Measurements from ENCODE around the gene ECHS1.
"Not testable (repeated sequence)": the region's sequence is repeated elsewhere in the genome, so short reads cannot be mapped to it uniquely, and the experiment has no call there.

The ECHS1 gene

DNA sequence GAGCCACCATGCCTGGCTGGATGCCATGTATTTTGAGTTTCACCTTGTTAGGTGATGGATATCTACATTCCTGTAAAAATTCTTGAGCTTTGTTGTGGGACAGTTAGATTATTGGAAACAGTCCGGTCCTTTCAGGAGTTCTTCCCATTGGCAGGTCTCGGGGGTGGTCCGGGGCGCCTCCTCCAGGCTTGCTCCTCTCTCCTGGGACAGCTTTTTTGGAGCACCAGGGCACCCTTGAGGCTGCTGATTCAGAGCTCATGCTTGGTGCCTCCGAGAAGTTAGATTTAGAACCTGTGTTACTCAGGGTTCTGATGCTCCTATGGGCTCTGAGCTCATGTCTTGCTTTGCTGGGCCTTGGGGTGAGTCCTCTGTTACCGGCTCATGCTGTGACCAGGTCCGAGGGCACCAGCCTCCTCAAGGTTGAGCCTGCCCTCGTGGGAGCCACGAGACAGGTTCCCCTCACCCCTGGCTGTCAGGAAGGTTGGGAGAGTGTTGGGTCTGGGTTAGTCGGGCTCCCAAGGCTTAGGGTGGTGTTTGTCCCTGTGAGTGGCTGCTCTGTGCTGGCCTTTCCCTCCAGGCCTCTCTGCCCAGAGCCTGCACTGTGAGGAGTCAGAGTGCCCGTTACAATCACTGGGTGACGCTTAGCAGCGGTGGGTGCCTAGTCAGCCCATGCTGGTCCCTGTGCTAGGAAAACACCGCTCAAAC lies 45.3 kb upstream of the ECHS1 start:
- H3K4me1 ChIP-seq (ENCODE audit: control insufficient read depth, insufficient read depth, low read length), result no peaks in the 10 kb centered on the region; the same call in 1 of the 2 replicates
- ChIA-PET POLR2A (interaction anchor here (0.5 to 1.4 kb wide), 2 partner anchors 16 to 25 kb away, joined by 3 read pairs; no protein-coding TSS in a partner anchor), CTCF (no interaction called here)
- TF ChIP-seq ZNF112 (tag by site-specific recombination; IDR thresholded peaks at IDR 0.05), result no peak
- H3K4me3 ChIP-seq (ENCODE audit: low read depth, low read length), result no peak overlapping the region
- no peak overlapping the region for H3K27ac ChIP-seq (ENCODE audit: extremely low read depth, low read depth, low read length)
- no peaks in the 10 kb centered on the region for H3K9me3 ChIP-seq (ENCODE audit: control insufficient read depth, insufficient read depth, low read depth, low read length)
- H3K36me3 ChIP-seq (ENCODE audit: control insufficient read depth in 2 of 2, insufficient read depth in 1 of 2, low read length in 2 of 2), result peaks cover 4 to 61% of the 10 kb centered on the region in 2 experiments; a peak in 2 of 3 replicates

DNA sequence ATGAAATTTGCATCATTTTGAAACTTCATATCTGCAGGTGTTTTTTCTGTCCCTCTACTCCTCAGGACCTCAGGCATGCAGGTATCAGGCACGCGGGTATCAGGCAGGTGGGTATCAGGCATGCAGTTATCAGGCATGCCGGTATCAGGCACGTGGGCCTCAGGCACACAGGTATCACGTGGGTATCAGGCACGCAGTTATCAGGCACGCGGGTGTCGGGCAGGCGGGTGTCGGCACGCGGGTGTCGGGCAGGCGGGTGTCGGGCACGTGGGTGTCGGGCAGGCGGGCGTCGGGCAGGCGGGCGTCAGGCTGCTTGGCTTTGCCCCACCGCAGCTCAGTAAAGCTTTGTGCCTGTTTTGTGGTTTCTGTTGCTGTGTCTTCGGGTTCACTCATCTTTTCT lies 42.6 kb upstream of the ECHS1 start:
- peaks cover 30 to 72% of the 10 kb centered on the region in 2 experiments for H3K36me3 ChIP-seq (ENCODE audit: control insufficient read depth in 2 of 2, insufficient read depth in 1 of 2, low read length in 2 of 2)
- H3K4me3 ChIP-seq (ENCODE audit: low read depth, low read length), result no peak overlapping the region
- H3K27ac ChIP-seq (ENCODE audit: extremely low read depth, low read depth, low read length), result no peak overlapping the region
- no peaks in the 10 kb centered on the region; the same call in 1 of the 2 replicates for H3K9me3 ChIP-seq (ENCODE audit: control insufficient read depth, insufficient read depth, low read depth, low read length)
- no peaks in the 10 kb centered on the region for H3K4me1 ChIP-seq (ENCODE audit: control insufficient read depth, insufficient read depth, low read length)
- ChIA-PET CTCF (no interaction called here), POLR2A (no interaction called here)
- TF ChIP-seq ZNF514 (tag by site-specific recombination; IDR thresholded peaks at IDR 0.05) (no peak), ZBTB20 (tag by site-specific recombination; IDR thresholded peaks at IDR 0.05) (no peak), ZNF121 (tag by site-specific recombination; IDR thresholded peaks at IDR 0.05) (no peak), ZSCAN16 (tag by site-specific recombination; IDR thresholded peaks at IDR 0.05) (no peak), KLF10 (tag by site-specific recombination; IDR thresholded peaks at IDR 0.05) (no peak), ZNF211 (tag by site-specific recombination; IDR thresholded peaks at IDR 0.05; ENCODE audit: low read depth) (no peak), ZNF571 (tag by site-specific recombination; IDR thresholded peaks at IDR 0.05) (no peak), ZNF654 (tag by site-specific recombination; IDR thresholded peaks at IDR 0.05; ENCODE audit: low read depth) (no peak), ZNF600 (tag by site-specific recombination; IDR thresholded peaks at IDR 0.05) (no peak), ZSCAN30 (tag by site-specific recombination; IDR thresholded peaks at IDR 0.05) (no peak), ZNF24 (tag by site-specific recombination; IDR thresholded peaks at IDR 0.05) (no peak), ZNF544 (tag by site-specific recombination; IDR thresholded peaks at IDR 0.05) (no peak), ZNF701 (tag by site-specific recombination; IDR thresholded peaks at IDR 0.05) (no peak), ZNF174 (tag by site-specific recombination; IDR thresholded peaks at IDR 0.05) (no peak)
- TF ChIP-seq, protein P1, sequence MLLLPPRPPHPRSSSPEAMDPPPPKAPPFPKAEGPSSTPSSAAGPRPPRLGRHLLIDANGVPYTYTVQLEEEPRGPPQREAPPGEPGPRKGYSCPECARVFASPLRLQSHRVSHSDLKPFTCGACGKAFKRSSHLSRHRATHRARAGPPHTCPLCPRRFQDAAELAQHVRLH (tag by site-specific recombination; IDR thresholded peaks at IDR 0.05), result no peak
- TF ChIP-seq, protein P2, sequence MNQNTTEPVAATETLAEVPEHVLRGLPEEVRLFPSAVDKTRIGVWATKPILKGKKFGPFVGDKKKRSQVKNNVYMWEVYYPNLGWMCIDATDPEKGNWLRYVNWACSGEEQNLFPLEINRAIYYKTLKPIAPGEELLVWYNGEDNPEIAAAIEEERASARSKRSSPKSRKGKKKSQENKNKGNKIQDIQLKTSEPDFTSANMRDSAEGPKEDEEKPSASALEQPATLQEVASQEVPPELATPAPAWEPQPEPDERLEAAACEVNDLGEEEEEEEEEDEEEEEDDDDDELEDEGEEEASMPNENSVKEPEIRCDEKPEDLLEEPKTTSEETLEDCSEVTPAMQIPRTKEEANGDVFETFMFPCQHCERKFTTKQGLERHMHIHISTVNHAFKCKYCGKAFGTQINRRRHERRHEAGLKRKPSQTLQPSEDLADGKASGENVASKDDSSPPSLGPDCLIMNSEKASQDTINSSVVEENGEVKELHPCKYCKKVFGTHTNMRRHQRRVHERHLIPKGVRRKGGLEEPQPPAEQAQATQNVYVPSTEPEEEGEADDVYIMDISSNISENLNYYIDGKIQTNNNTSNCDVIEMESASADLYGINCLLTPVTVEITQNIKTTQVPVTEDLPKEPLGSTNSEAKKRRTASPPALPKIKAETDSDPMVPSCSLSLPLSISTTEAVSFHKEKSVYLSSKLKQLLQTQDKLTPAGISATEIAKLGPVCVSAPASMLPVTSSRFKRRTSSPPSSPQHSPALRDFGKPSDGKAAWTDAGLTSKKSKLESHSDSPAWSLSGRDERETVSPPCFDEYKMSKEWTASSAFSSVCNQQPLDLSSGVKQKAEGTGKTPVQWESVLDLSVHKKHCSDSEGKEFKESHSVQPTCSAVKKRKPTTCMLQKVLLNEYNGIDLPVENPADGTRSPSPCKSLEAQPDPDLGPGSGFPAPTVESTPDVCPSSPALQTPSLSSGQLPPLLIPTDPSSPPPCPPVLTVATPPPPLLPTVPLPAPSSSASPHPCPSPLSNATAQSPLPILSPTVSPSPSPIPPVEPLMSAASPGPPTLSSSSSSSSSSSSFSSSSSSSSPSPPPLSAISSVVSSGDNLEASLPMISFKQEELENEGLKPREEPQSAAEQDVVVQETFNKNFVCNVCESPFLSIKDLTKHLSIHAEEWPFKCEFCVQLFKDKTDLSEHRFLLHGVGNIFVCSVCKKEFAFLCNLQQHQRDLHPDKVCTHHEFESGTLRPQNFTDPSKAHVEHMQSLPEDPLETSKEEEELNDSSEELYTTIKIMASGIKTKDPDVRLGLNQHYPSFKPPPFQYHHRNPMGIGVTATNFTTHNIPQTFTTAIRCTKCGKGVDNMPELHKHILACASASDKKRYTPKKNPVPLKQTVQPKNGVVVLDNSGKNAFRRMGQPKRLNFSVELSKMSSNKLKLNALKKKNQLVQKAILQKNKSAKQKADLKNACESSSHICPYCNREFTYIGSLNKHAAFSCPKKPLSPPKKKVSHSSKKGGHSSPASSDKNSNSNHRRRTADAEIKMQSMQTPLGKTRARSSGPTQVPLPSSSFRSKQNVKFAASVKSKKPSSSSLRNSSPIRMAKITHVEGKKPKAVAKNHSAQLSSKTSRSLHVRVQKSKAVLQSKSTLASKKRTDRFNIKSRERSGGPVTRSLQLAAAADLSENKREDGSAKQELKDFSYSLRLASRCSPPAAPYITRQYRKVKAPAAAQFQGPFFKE (tag by site-specific recombination; IDR thresholded peaks at IDR 0.05; ENCODE audit: borderline replicate concordance), result no peak
- TF ChIP-seq, protein P3, sequence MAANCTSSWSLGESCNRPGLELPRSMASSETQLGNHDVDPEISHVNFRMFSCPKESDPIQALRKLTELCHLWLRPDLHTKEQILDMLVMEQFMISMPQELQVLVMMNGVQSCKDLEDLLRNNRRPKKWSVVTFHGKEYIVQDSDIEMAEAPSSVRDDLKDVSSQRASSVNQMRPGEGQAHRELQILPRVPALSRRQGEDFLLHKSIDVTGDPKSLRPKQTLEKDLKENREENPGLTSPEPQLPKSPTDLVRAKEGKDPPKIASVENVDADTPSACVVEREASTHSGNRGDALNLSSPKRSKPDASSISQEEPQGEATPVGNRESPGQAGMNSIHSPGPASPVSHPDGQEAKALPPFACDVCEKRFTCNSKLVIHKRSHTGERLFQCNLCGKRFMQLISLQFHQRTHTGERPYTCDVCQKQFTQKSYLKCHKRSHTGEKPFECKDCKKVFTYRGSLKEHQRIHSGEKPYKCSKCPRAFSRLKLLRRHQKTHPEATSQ (tag by site-specific recombination; IDR thresholded peaks at IDR 0.05), result no peak

DNA sequence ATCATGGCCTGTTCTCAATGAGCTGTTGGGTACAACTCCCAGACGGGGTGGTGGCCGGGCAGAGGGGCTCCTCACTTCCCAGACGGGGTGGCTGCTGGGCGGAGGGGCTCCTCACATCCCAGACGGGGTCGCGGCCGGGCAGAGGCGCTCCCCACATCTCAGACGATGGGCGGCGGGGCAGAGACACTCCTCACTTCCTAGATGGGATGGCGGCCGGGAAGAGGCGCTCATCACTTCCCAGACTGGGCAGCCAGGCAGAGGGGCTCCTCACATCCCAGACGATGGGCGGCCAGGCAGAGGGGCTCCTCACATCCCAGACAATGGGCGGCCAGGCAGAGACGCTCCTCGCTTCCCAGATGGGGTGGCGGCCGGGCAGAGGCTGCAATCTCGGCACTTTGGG lies 41.2 kb upstream of the ECHS1 start:
- H3K27ac ChIP-seq (ENCODE audit: extremely low read depth, low read depth, low read length); POLR2A ChIA-PET; CTCF ChIA-PET; H3K4me1 ChIP-seq (ENCODE audit: control insufficient read depth, insufficient read depth, low read length); H3K4me3 ChIP-seq (ENCODE audit: low read depth, low read length); H3K9me3 ChIP-seq (ENCODE audit: control insufficient read depth, insufficient read depth, low read depth, low read length): not testable (repeated sequence)
- peaks cover 44 to 72% of the 10 kb centered on the region in 2 experiments for H3K36me3 ChIP-seq (ENCODE audit: control insufficient read depth in 2 of 2, insufficient read depth in 1 of 2, low read length in 2 of 2)
